ENCODE data around the gene AKAP13.

DNA sequence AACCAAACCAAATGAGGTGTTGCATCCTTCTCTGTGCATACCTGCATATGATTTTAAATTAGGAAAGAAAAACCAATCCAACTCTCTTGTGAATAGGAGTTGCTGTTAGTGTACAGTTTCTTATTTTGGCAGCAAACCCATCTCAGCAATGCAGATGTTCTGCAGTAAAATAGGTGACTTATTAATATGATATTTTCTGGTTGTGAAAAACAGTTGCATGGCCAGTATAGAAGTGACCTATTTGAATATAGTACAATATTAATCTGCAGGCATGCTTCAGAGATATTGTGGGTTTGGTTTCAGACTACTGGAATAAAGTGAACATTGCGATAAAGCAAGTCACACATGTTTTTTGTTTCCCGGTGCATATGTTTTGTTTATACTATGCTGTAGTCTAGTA, 42.2 kb downstream of the AKAP13 start:
- TF ChIP-seq EP300 (IDR thresholded peaks at IDR 0.05; ENCODE audit: low read depth in 2 of 2, low read length in 2 of 2): no peak
- TF ChIP-seq EP300 (CRISPR knock-in tag; IDR thresholded peaks at IDR 0.05; ENCODE audit: borderline replicate concordance): no peak
- TF ChIP-seq ZNF644 (CRISPR knock-in tag; IDR thresholded peaks at IDR 0.05; ENCODE audit: low read depth): no peak
- TF ChIP-seq, protein P1, sequence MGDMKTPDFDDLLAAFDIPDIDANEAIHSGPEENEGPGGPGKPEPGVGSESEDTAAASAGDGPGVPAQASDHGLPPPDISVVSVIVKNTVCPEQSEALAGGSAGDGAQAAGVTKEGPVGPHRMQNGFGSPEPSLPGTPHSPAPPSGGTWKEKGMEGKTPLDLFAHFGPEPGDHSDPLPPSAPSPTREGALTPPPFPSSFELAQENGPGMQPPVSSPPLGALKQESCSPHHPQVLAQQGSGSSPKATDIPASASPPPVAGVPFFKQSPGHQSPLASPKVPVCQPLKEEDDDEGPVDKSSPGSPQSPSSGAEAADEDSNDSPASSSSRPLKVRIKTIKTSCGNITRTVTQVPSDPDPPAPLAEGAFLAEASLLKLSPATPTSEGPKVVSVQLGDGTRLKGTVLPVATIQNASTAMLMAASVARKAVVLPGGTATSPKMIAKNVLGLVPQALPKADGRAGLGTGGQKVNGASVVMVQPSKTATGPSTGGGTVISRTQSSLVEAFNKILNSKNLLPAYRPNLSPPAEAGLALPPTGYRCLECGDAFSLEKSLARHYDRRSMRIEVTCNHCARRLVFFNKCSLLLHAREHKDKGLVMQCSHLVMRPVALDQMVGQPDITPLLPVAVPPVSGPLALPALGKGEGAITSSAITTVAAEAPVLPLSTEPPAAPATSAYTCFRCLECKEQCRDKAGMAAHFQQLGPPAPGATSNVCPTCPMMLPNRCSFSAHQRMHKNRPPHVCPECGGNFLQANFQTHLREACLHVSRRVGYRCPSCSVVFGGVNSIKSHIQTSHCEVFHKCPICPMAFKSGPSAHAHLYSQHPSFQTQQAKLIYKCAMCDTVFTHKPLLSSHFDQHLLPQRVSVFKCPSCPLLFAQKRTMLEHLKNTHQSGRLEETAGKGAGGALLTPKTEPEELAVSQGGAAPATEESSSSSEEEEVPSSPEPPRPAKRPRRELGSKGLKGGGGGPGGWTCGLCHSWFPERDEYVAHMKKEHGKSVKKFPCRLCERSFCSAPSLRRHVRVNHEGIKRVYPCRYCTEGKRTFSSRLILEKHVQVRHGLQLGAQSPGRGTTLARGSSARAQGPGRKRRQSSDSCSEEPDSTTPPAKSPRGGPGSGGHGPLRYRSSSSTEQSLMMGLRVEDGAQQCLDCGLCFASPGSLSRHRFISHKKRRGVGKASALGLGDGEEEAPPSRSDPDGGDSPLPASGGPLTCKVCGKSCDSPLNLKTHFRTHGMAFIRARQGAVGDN (CRISPR knock-in tag; IDR thresholded peaks at IDR 0.05): no peak
- no peak for TF ChIP-seq FIP1L1 (IDR thresholded peaks at IDR 0.05; ENCODE audit: borderline replicate concordance, insufficient read depth, low read depth, low read length)
- TF ChIP-seq, protein P2, sequence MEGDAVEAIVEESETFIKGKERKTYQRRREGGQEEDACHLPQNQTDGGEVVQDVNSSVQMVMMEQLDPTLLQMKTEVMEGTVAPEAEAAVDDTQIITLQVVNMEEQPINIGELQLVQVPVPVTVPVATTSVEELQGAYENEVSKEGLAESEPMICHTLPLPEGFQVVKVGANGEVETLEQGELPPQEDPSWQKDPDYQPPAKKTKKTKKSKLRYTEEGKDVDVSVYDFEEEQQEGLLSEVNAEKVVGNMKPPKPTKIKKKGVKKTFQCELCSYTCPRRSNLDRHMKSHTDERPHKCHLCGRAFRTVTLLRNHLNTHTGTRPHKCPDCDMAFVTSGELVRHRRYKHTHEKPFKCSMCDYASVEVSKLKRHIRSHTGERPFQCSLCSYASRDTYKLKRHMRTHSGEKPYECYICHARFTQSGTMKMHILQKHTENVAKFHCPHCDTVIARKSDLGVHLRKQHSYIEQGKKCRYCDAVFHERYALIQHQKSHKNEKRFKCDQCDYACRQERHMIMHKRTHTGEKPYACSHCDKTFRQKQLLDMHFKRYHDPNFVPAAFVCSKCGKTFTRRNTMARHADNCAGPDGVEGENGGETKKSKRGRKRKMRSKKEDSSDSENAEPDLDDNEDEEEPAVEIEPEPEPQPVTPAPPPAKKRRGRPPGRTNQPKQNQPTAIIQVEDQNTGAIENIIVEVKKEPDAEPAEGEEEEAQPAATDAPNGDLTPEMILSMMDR (CRISPR knock-in tag; IDR thresholded peaks at IDR 0.05): no peak
